ENCODE results near the gene OSBPL9.
A peak's percentile ranks its signal among the peaks of the same experiment; 100 is the strongest.
"Not testable (repeated sequence)": the region's sequence is repeated elsewhere in the genome, so short reads cannot be mapped to it uniquely, and the experiment has no call there.

Gene OSBPL9

GRCh38 chr1:51790385-51790784 lies 173.5 kb downstream of the OSBPL9 start:
- H3K4me1 ChIP-seq (ENCODE audit: control insufficient read depth, insufficient read depth, low read length, poor library complexity, severe bottlenecking): peaks cover 5% of the 10 kb centered on the region
- H3K4me3 ChIP-seq (ENCODE audit: extremely low read depth, insufficient read depth, low read length, poor library complexity, severe bottlenecking): no peak overlapping the region
- H3K27ac ChIP-seq (ENCODE audit: low read depth, low read length, severe bottlenecking): no peak overlapping the region
- no peaks in the 10 kb centered on the region for H3K9me3 ChIP-seq (ENCODE audit: control insufficient read depth, low read length)
- H3K36me3 ChIP-seq (ENCODE audit: control insufficient read depth, insufficient read depth, low read length): peaks cover 94% of the 10 kb centered on the region
- WGBS, 2 experiments (ENCODE audit: insufficient coverage in 2 of 2): 95 to 98% methylated on average over 5 to 6 of the region's 6 CpGs

GRCh38 chr1:51791888-51792287 lies 175.0 kb downstream of the OSBPL9 start:
- H3K27ac ChIP-seq (ENCODE audit: low read depth, low read length, severe bottlenecking): no peak overlapping the region
- H3K36me3 ChIP-seq (ENCODE audit: control insufficient read depth, insufficient read depth, low read length): peaks cover 85% of the 10 kb centered on the region
- WGBS, 2 experiments (ENCODE audit: insufficient coverage in 2 of 2): 82 to 100% methylated on average over 1 of the region's 1 CpG

GRCh38 chr1:51792864-51793263 lies 176.0 kb downstream of the OSBPL9 start:
- 100% methylated on average over 1 of the region's 1 CpG; no CpG with 5 or more reads in 1 of the 2 experiments for WGBS, 2 experiments (ENCODE audit: insufficient coverage in 2 of 2)
- Histone ChIP-seq H3K9me3 (ENCODE audit: control insufficient read depth, low read length) (no peaks in the 10 kb centered on the region), H3K4me3 (ENCODE audit: extremely low read depth, insufficient read depth, low read length, poor library complexity, severe bottlenecking) (no peak overlapping the region), H3K27ac (ENCODE audit: low read depth, low read length, severe bottlenecking) (peak overlapping the region; percentile 61), H3K36me3 (ENCODE audit: control insufficient read depth, insufficient read depth, low read length) (peaks cover 81% of the 10 kb centered on the region), H3K4me1 (ENCODE audit: control insufficient read depth, insufficient read depth, low read length, poor library complexity, severe bottlenecking) (peaks cover 4% of the 10 kb centered on the region)

More at GRCh38 chr1:51791888-51792287, 175.0 kb downstream of the OSBPL9 start:
- Histone ChIP-seq H3K4me3 (ENCODE audit: extremely low read depth, insufficient read depth, low read length, poor library complexity, severe bottlenecking) (no peak overlapping the region), H3K9me3 (ENCODE audit: control insufficient read depth, low read length) (no peaks in the 10 kb centered on the region), H3K4me1 (ENCODE audit: control insufficient read depth, insufficient read depth, low read length, poor library complexity, severe bottlenecking) (peaks cover 4% of the 10 kb centered on the region)

- H3K36me3 ChIP-seq (ENCODE audit: control insufficient read depth, insufficient read depth, low read length): peaks cover 81% of the 10 kb centered on the region
- H3K9me3 ChIP-seq (ENCODE audit: control insufficient read depth, low read length): no peaks in the 10 kb centered on the region
- H3K27ac ChIP-seq (ENCODE audit: low read depth, low read length, severe bottlenecking): no peak overlapping the region
- WGBS, 2 experiments (ENCODE audit: insufficient coverage in 2 of 2): 96 to 100% methylated on average over 2 of the region's 2 CpGs
- H3K4me3 ChIP-seq (ENCODE audit: extremely low read depth, insufficient read depth, low read length, poor library complexity, severe bottlenecking): no peak overlapping the region
- H3K4me1 ChIP-seq (ENCODE audit: control insufficient read depth, insufficient read depth, low read length, poor library complexity, severe bottlenecking): peaks cover 4% of the 10 kb centered on the region
These were observed 177.4 kb downstream of the OSBPL9 start for GRCh38 chr1:51794260-51794659.

GRCh38 chr1:51794868-51795267 lies 178.0 kb downstream of the OSBPL9 start:
- no peak overlapping the region for H3K4me3 ChIP-seq (ENCODE audit: extremely low read depth, insufficient read depth, low read length, poor library complexity, severe bottlenecking)
- H3K36me3 ChIP-seq (ENCODE audit: control insufficient read depth, insufficient read depth, low read length): peaks cover 81% of the 10 kb centered on the region
- no peak overlapping the region for H3K27ac ChIP-seq (ENCODE audit: low read depth, low read length, severe bottlenecking)
- H3K9me3 ChIP-seq (ENCODE audit: control insufficient read depth, low read length): no peaks in the 10 kb centered on the region
- peaks cover 4% of the 10 kb centered on the region for H3K4me1 ChIP-seq (ENCODE audit: control insufficient read depth, insufficient read depth, low read length, poor library complexity, severe bottlenecking)

GRCh38 chr1:51799372-51799771 lies 182.5 kb downstream of the OSBPL9 start:
- H3K36me3 ChIP-seq (ENCODE audit: control insufficient read depth, insufficient read depth, low read length): peaks cover 71% of the 10 kb centered on the region
- H3K4me3 ChIP-seq (ENCODE audit: extremely low read depth, insufficient read depth, low read length, poor library complexity, severe bottlenecking): no peak overlapping the region
- H3K9me3 ChIP-seq (ENCODE audit: control insufficient read depth, low read length): no peaks in the 10 kb centered on the region
- 100% methylated on average over 1 to 2 of the region's 2 CpGs for WGBS, 2 experiments (ENCODE audit: insufficient coverage in 2 of 2)
- no peaks in the 10 kb centered on the region for H3K4me1 ChIP-seq (ENCODE audit: control insufficient read depth, insufficient read depth, low read length, poor library complexity, severe bottlenecking)
- H3K27ac ChIP-seq (ENCODE audit: low read depth, low read length, severe bottlenecking): no peak overlapping the region

GRCh38 chr1:51814513-51814912 lies 197.6 kb downstream of the OSBPL9 start:
- Histone ChIP-seq H3K27ac (ENCODE audit: low read depth, low read length, severe bottlenecking) (no peak overlapping the region), H3K4me1 (ENCODE audit: control insufficient read depth, insufficient read depth, low read length, poor library complexity, severe bottlenecking) (no peaks in the 10 kb centered on the region), H3K4me3 (ENCODE audit: extremely low read depth, insufficient read depth, low read length, poor library complexity, severe bottlenecking) (no peak overlapping the region), H3K36me3 (ENCODE audit: control insufficient read depth, insufficient read depth, low read length) (peaks cover 58% of the 10 kb centered on the region), H3K9me3 (ENCODE audit: control insufficient read depth, low read length) (no peaks in the 10 kb centered on the region)
- WGBS, 2 experiments (ENCODE audit: insufficient coverage in 2 of 2): 100% methylated on average over 1 of the region's 1 CpG; no CpG with 5 or more reads in 1 of the 2 experiments

- Histone ChIP-seq H3K4me1 (ENCODE audit: control insufficient read depth, insufficient read depth, low read length, poor library complexity, severe bottlenecking) (no peaks in the 10 kb centered on the region), H3K36me3 (ENCODE audit: control insufficient read depth, insufficient read depth, low read length) (peaks cover 49% of the 10 kb centered on the region), H3K4me3 (ENCODE audit: extremely low read depth, insufficient read depth, low read length, poor library complexity, severe bottlenecking) (no peak overlapping the region), H3K27ac (ENCODE audit: low read depth, low read length, severe bottlenecking) (no peak overlapping the region), H3K9me3 (ENCODE audit: control insufficient read depth, low read length) (no peaks in the 10 kb centered on the region)
- 87 to 94% methylated on average over 2 of the region's 3 CpGs for WGBS, 2 experiments (ENCODE audit: insufficient coverage in 2 of 2)
These were observed 201.6 kb downstream of the OSBPL9 start for GRCh38 chr1:51818487-51818886.

GRCh38 chr1:51819021-51819420 lies 202.1 kb downstream of the OSBPL9 start:
- H3K4me3 ChIP-seq (ENCODE audit: extremely low read depth, insufficient read depth, low read length, poor library complexity, severe bottlenecking); H3K9me3 ChIP-seq (ENCODE audit: control insufficient read depth, low read length); H3K4me1 ChIP-seq (ENCODE audit: control insufficient read depth, insufficient read depth, low read length, poor library complexity, severe bottlenecking); H3K27ac ChIP-seq (ENCODE audit: low read depth, low read length, severe bottlenecking): not testable (repeated sequence)
- WGBS, 2 experiments (ENCODE audit: insufficient coverage in 2 of 2): 83 to 89% methylated on average over 7 of the region's 9 CpGs
- H3K36me3 ChIP-seq (ENCODE audit: control insufficient read depth, insufficient read depth, low read length): peaks cover 45% of the 10 kb centered on the region

GRCh38 chr1:51819810-51820209 lies 202.9 kb downstream of the OSBPL9 start:
- no CpG with 5 or more reads among the region's 1 CpG for WGBS, 2 experiments (ENCODE audit: insufficient coverage in 2 of 2)
- no peaks in the 10 kb centered on the region for H3K9me3 ChIP-seq (ENCODE audit: control insufficient read depth, low read length)
- H3K27ac ChIP-seq (ENCODE audit: low read depth, low read length, severe bottlenecking): no peak overlapping the region
- H3K4me3 ChIP-seq (ENCODE audit: extremely low read depth, insufficient read depth, low read length, poor library complexity, severe bottlenecking): no peak overlapping the region
- no peaks in the 10 kb centered on the region for H3K4me1 ChIP-seq (ENCODE audit: control insufficient read depth, insufficient read depth, low read length, poor library complexity, severe bottlenecking)
- peaks cover 42% of the 10 kb centered on the region for H3K36me3 ChIP-seq (ENCODE audit: control insufficient read depth, insufficient read depth, low read length)

- peaks cover 66% of the 10 kb centered on the region for H3K36me3 ChIP-seq (ENCODE audit: control insufficient read depth, insufficient read depth, low read length)
These were observed 212.2 kb downstream of the OSBPL9 start for GRCh38 chr1:51829058-51829457.

More at GRCh38 chr1:51829058-51829457, 212.2 kb downstream of the OSBPL9 start:
- H3K4me1 ChIP-seq (ENCODE audit: control insufficient read depth, insufficient read depth, low read length, poor library complexity, severe bottlenecking): no peaks in the 10 kb centered on the region
- H3K9me3 ChIP-seq (ENCODE audit: control insufficient read depth, low read length): no peaks in the 10 kb centered on the region
- no peak overlapping the region for H3K27ac ChIP-seq (ENCODE audit: low read depth, low read length, severe bottlenecking)
- WGBS, 2 experiments (ENCODE audit: insufficient coverage in 2 of 2): 100% methylated on average over 1 of the region's 2 CpGs; no CpG with 5 or more reads in 1 of the 2 experiments
- H3K4me3 ChIP-seq (ENCODE audit: extremely low read depth, insufficient read depth, low read length, poor library complexity, severe bottlenecking): no peak overlapping the region
